Small intestine (tissue), 7 donors: Measurements from ENCODE around the gene DPYSL4. TPM values are rescaled to one million over a fixed set of nuclear protein-coding genes. Genes with fewer than 3 reads are reported as not detected.

Experiments
- DNase-seq, 2 donors: peaks; one replicate each; pipeline versions ENCODE4 v3.0.0 to v3.0.0-alpha.2; 2013
- FAIRE-seq: peaks from 2 replicates; lab custom pipeline; 2012; peaks lifted over from hg19 to GRCh38; lab: Jason Lieb, UNC
- H3K27ac ChIP-seq, 3 donors: one replicate each; pipeline ENCODE4 v1.5.1; 2013; ENCODE audit warnings: low read length in 2 of 3, mild to moderate bottlenecking in 2 of 3, control low read depth in 1 of 3, inconsistent platforms in 1 of 3, low read depth in 1 of 3, moderate library complexity in 1 of 3
- H3K27me3 ChIP-seq, 3 donors: one replicate each; pipeline ENCODE4 v1.6.1; 2013; ENCODE audit warnings: low read length in 3 of 3, inconsistent platforms in 1 of 3; ENCODE audit not compliant: control insufficient read depth in 3 of 3, insufficient read depth in 3 of 3
- H3K36me3 ChIP-seq, 3 donors: one replicate each; pipeline ENCODE4 v1.6.1; 2013; ENCODE audit warnings: low read length in 3 of 3, inconsistent platforms in 1 of 3, low read depth in 1 of 3, mild to moderate bottlenecking in 1 of 3, moderate library complexity in 1 of 3; ENCODE audit not compliant: control insufficient read depth in 3 of 3, insufficient read depth in 2 of 3
- H3K4me1 ChIP-seq, 3 donors: one replicate each; pipeline ENCODE4 v1.6.1; 2013; ENCODE audit warnings: low read length in 2 of 3, inconsistent platforms in 1 of 3, low read depth in 1 of 3, mild to moderate bottlenecking in 1 of 3, moderate library complexity in 1 of 3; ENCODE audit not compliant: control insufficient read depth in 3 of 3, insufficient read depth in 2 of 3
- H3K4me3 ChIP-seq, 3 donors: one replicate each; pipeline ENCODE4 v1.5.1; 2013; ENCODE audit warnings: low read length in 3 of 3, control low read depth in 1 of 3, inconsistent platforms in 1 of 3, low read depth in 1 of 3, mild to moderate bottlenecking in 1 of 3, moderate library complexity in 1 of 3
- H3K9me3 ChIP-seq, 2 donors: one replicate each; pipeline ENCODE4 v1.6.1; 2013; ENCODE audit warnings: low read depth in 1 of 2, low read length in 1 of 2; ENCODE audit not compliant: control insufficient read depth in 2 of 2, insufficient read depth in 1 of 2
- WGBS, 3 donors: extraction: QIAGEN DNeasy Blood & Tissue Kit; methylation state at CpG; one replicate each; pipeline ENCODE4 v1.1.7; 2013; 5-methylcytosine and 5-hydroxymethylcytosine counted together
- polyA plus RNA-seq, 4 donors: library from polyadenylated mRNA; stranded (reverse) in 3 of 4; unstranded in 1 of 4; fragments of 200-250 nt in 3 of 4; fragments of 120-200 nt in 1 of 4; gene quantifications; one replicate each; pipeline versions ENCODE4 v1.2.1 to v1.2.3, GENCODE V29; 2013
- donor health status: healthy with polysubstance abuse.
- donor health status: control.
- donor health status: control.
- donor health status: Bipolar disorder and iron deficiency.
- donor health status: healthy.

The DPYSL4 gene
- polyA plus RNA-seq, 4 donors: 1.0 to 1.2 TPM; not detected in 2

GRCh38 chr10:132169031-132169765, 17.6 kb upstream of the DPYSL4 start:
- FAIRE-seq: no peak
- WGBS, 3 donors: 86 to 88% (median 88%) methylated on average over 32 to 42 of the region's 42 CpGs
- DNase-seq: no peak
- no peaks in the 10 kb centered on the region for H3K36me3 ChIP-seq
- no peaks in the 10 kb centered on the region for H3K9me3 ChIP-seq
- no peaks in the 10 kb centered on the region for H3K27me3 ChIP-seq
- H3K27ac ChIP-seq: no peak overlapping the region
- no peaks in the 10 kb centered on the region for H3K4me1 ChIP-seq
- no peak overlapping the region for H3K4me3 ChIP-seq

- WGBS, 3 donors: 81 to 85% (median 83%) methylated on average over 39 to 46 of the region's 46 CpGs
- FAIRE-seq (no peak), DNase-seq (no peak)
- Histone ChIP-seq H3K4me3 (no peak overlapping the region), H3K27ac (no peak overlapping the region), H3K27me3 (no peaks in the 10 kb centered on the region), H3K4me1 (no peaks in the 10 kb centered on the region), H3K9me3 (no peaks in the 10 kb centered on the region), H3K36me3 (no peaks in the 10 kb centered on the region)
Measured at GRCh38 chr10:132169766-132170560, 16.8 kb upstream of the DPYSL4 start.

GRCh38 chr10:132170561-132171361, 16.0 kb upstream of the DPYSL4 start:
- WGBS, 3 donors: 73 to 76% (median 76%) methylated on average over 35 to 36 of the region's 36 CpGs
- DNase-seq (no peak), FAIRE-seq (no peak)
- H3K36me3 ChIP-seq: no peaks in the 10 kb centered on the region
- H3K4me1 ChIP-seq: no peaks in the 10 kb centered on the region
- H3K9me3 ChIP-seq: no peaks in the 10 kb centered on the region
- no peak overlapping the region for H3K4me3 ChIP-seq
- H3K27me3 ChIP-seq: peaks cover 0 to 6% (median 0%) of the 10 kb centered on the region in 3 donors
- no peak overlapping the region for H3K27ac ChIP-seq

- Histone ChIP-seq H3K36me3 (no peaks in the 10 kb centered on the region), H3K4me3 (no peak overlapping the region), H3K4me1 (no peaks in the 10 kb centered on the region), H3K27me3 (peaks cover 0 to 20% (median 6%) of the 10 kb centered on the region in 3 donors), H3K9me3 (no peaks in the 10 kb centered on the region), H3K27ac (no peak overlapping the region)
- 53 to 63% (median 56%) methylated on average over 26 of the region's 26 CpGs for WGBS, 3 donors
- FAIRE-seq: no peak
- DNase-seq: no peak
Measured at GRCh38 chr10:132172091-132173066, 14.4 kb upstream of the DPYSL4 start.

GRCh38 chr10:132173185-132173584, 13.6 kb upstream of the DPYSL4 start:
- H3K9me3 ChIP-seq: no peaks in the 10 kb centered on the region
- no peak overlapping the region for H3K27ac ChIP-seq
- H3K27me3 ChIP-seq: peaks cover 0 to 20% (median 9%) of the 10 kb centered on the region in 3 donors
- no peak overlapping the region for H3K4me3 ChIP-seq
- 85 to 90% (median 88%) methylated on average over 5 of the region's 5 CpGs for WGBS, 3 donors
- no peak for FAIRE-seq
- H3K36me3 ChIP-seq: no peaks in the 10 kb centered on the region
- no peak for DNase-seq
- no peaks in the 10 kb centered on the region for H3K4me1 ChIP-seq

- no peak for FAIRE-seq
- 81 to 88% (median 85%) methylated on average over 11 of the region's 11 CpGs for WGBS, 3 donors
- H3K36me3 ChIP-seq: no peaks in the 10 kb centered on the region
- no peak for DNase-seq
- H3K27me3 ChIP-seq: peaks cover 0 to 20% (median 11%) of the 10 kb centered on the region in 3 donors
- no peak overlapping the region for H3K27ac ChIP-seq
- H3K4me3 ChIP-seq: no peak overlapping the region
- H3K9me3 ChIP-seq: no peaks in the 10 kb centered on the region
- H3K4me1 ChIP-seq: no peaks in the 10 kb centered on the region
Measured at GRCh38 chr10:132174237-132174636, 12.5 kb upstream of the DPYSL4 start.

GRCh38 chr10:132175408-132175807, 11.3 kb upstream of the DPYSL4 start:
- 29 to 34% (median 34%) methylated on average over 6 of the region's 6 CpGs for WGBS, 3 donors
- DNase-seq: no peak

More at GRCh38 chr10:132175408-132175807, 11.3 kb upstream of the DPYSL4 start:
- no peak for FAIRE-seq
- H3K4me1 ChIP-seq: no peaks in the 10 kb centered on the region
- H3K27ac ChIP-seq: no peak overlapping the region
- H3K9me3 ChIP-seq: no peaks in the 10 kb centered on the region
- no peak overlapping the region for H3K4me3 ChIP-seq
- H3K27me3 ChIP-seq: peaks cover 0 to 20% (median 11%) of the 10 kb centered on the region in 3 donors
- H3K36me3 ChIP-seq: no peaks in the 10 kb centered on the region
